GM23338 (cell line): Measurements from ENCODE around the gene LYZL4. TPM values are rescaled to one million over a fixed set of nuclear protein-coding genes. Genes with fewer than 3 reads are reported as not detected.

ENCODE experiments used
- ATAC-seq: fragments of 200-7000 bp; cut with Tn5 transposase; 3 replicates; pipeline ENCODE4 v1.9.1; 2020
- DNase-seq: peaks from one replicate; pipeline ENCODE4 v3.0.0-alpha.2; 2015; ENCODE audit warnings: low spot score
- H2AFZ ChIP-seq: fragments of 200-600 bp; sonication (generic); 2 replicates; pipeline ENCODE4 v1.8.0; 2016; ENCODE audit warnings: antibody characterized with exemption, mild to moderate bottlenecking, moderate library complexity
- H3F3A ChIP-seq: fragments of 200-600 bp; sonication (generic); replicated peaks from 2 replicates; pipeline ENCODE4 v1.8.0; 2017; ENCODE audit warnings: antibody characterized with exemption, mixed run types, low read depth
- H3K27ac ChIP-seq: fragments of 200-600 bp; sonication (generic); 2 replicates; pipeline ENCODE4 v1.6.1; 2016; ENCODE audit warnings: low read depth
- H3K27me3 ChIP-seq: fragments of 200-600 bp; sonication (generic); 2 replicates; pipeline ENCODE4 v1.8.0; 2016; ENCODE audit warnings: mild to moderate bottlenecking, mixed run types, moderate library complexity; ENCODE audit not compliant: insufficient read depth
- H3K36me3 ChIP-seq: fragments of 200-600 bp; sonication (generic); 2 replicates; pipeline ENCODE4 v1.8.0; 2016; ENCODE audit warnings: mild to moderate bottlenecking; ENCODE audit not compliant: insufficient read depth
- H3K4me1 ChIP-seq: fragments of 200-600 bp; sonication (generic); 2 replicates; pipeline ENCODE4 v1.8.0; 2016; ENCODE audit warnings: mild to moderate bottlenecking, moderate library complexity; ENCODE audit not compliant: insufficient read depth
- H3K4me2 ChIP-seq: fragments of 200-600 bp; sonication (generic); 2 replicates; pipeline ENCODE4 v1.7.1; 2017; ENCODE audit warnings: mixed run types
- H3K4me3 ChIP-seq: fragments of 200-600 bp; sonication (generic); 2 replicates; pipeline ENCODE4 v1.6.1; 2016; ENCODE audit warnings: mixed run types
- H3K79me2 ChIP-seq: fragments of 200-600 bp; sonication (generic); replicated peaks from 2 replicates; pipeline ENCODE4 v1.8.0; 2017; ENCODE audit warnings: mild to moderate bottlenecking; ENCODE audit not compliant: insufficient read depth
- H3K9me2 ChIP-seq: fragments of 200-600 bp; sonication (generic); 2 replicates; pipeline ENCODE4 v1.8.0; 2017; ENCODE audit not compliant: insufficient read depth
- H4K20me1 ChIP-seq: fragments of 200-600 bp; sonication (generic); replicated peaks from 2 replicates; pipeline ENCODE4 v1.8.0; 2017; ENCODE audit warnings: mild to moderate bottlenecking; ENCODE audit not compliant: insufficient read depth
- H3K27ac Mint-ChIP-seq: 2 replicates; pipeline ENCODE4 v1.8.0; 2020; ENCODE audit warnings: inconsistent platforms, mild to moderate bottlenecking, moderate library complexity, mixed read lengths
- H3K27me3 Mint-ChIP-seq: 3 replicates; pipeline ENCODE4 v1.8.0; 2022; ENCODE audit warnings: low read depth, mild to moderate bottlenecking, moderate library complexity, mixed read lengths, inconsistent platforms; ENCODE audit not compliant: insufficient read depth, poor library complexity
- H3K36me3 Mint-ChIP-seq: 3 replicates; pipeline ENCODE4 v1.8.0; 2021; ENCODE audit warnings: low read depth, mild to moderate bottlenecking, inconsistent platforms, moderate library complexity, mixed read lengths
- H3K4me1 Mint-ChIP-seq: 3 replicates; pipeline ENCODE4 v1.8.0; 2020; ENCODE audit warnings: mild to moderate bottlenecking, inconsistent platforms, mixed read lengths
- H3K4me3 Mint-ChIP-seq: 3 replicates; pipeline ENCODE4 v1.8.0; 2021; ENCODE audit warnings: moderate library complexity, mild to moderate bottlenecking, inconsistent platforms, mixed read lengths
- H3K9me3 Mint-ChIP-seq: 3 replicates; pipeline ENCODE4 v1.8.0; 2020; ENCODE audit warnings: moderate library complexity, mild to moderate bottlenecking, inconsistent platforms, mixed read lengths
- EZH2 ChIP-seq: fragments of 200-600 bp; sonication (generic); IDR thresholded peaks from one replicate; pipeline ENCODE4 v1.8.0; 2017; ENCODE audit warnings: antibody characterized with exemption, mild to moderate bottlenecking, low read depth; ENCODE audit not compliant: unreplicated experiment
- EZH2phosphoT487 ChIP-seq: fragments of 200-600 bp; sonication (generic); IDR thresholded peaks from one replicate; pipeline ENCODE4 v1.8.1; 2018; ENCODE audit warnings: antibody characterized with exemption; ENCODE audit not compliant: unreplicated experiment
- ZNF114 ChIP-seq: fragments of 250-450 bp; sonication (Bioruptor Pico); IDR thresholded peaks from 2 replicates; pipeline ENCODE4 v1.5.0; 2020; ENCODE audit warnings: mild to moderate bottlenecking, moderate library complexity
- polyA plus RNA-seq: library from polyadenylated mRNA; unstranded; fragments of >200 nt; fragmentation: Nextera tagmentation; extraction: Ambion mirVana; gene quantifications from 2 replicates; pipeline ENCODE4 v1.2.1, GENCODE V29; 2016
- total RNA-seq: library from RNA; depleted of rRNA; stranded (reverse); fragments of >200 nt; shearing (Covaris generic); gene quantifications from 2 replicates; pipeline ENCODE4 v1.2.3, GENCODE V29; 2014
- TF ChIP-seq, protein P1 (sequence below): IDR thresholded peaks from one replicate; pipeline ENCODE4 v1.6.1; 2018; ENCODE audit warnings: antibody characterized with exemption; ENCODE audit not compliant: unreplicated experiment

Gene LYZL4
- total and polyA plus RNA-seq, 2 experiments from 2014 or later, result not detected

DNA sequence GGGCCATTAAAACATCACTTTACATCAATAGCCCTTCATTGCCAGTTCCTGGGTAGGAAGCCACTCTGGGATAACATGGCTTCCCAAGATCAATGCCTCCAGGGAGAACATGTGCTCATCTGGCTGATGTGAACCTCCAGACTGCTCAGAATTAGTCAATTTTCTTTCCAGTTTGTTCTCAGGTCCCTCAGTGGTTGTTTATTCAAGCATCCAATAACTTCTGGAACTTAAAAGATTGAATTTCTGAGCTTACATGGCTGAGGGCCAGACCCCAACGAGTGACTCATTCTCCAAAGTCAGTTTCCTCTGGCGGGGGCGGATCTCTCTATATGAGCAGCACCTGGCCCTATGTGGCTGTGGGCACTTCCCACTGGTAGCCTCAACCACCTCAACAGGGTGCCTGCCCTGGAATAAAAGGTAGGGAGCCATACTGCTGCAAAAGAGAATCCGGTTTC is 34.0 kb downstream of the LYZL4 start (continued):
- TF ChIP-seq, protein P1, sequence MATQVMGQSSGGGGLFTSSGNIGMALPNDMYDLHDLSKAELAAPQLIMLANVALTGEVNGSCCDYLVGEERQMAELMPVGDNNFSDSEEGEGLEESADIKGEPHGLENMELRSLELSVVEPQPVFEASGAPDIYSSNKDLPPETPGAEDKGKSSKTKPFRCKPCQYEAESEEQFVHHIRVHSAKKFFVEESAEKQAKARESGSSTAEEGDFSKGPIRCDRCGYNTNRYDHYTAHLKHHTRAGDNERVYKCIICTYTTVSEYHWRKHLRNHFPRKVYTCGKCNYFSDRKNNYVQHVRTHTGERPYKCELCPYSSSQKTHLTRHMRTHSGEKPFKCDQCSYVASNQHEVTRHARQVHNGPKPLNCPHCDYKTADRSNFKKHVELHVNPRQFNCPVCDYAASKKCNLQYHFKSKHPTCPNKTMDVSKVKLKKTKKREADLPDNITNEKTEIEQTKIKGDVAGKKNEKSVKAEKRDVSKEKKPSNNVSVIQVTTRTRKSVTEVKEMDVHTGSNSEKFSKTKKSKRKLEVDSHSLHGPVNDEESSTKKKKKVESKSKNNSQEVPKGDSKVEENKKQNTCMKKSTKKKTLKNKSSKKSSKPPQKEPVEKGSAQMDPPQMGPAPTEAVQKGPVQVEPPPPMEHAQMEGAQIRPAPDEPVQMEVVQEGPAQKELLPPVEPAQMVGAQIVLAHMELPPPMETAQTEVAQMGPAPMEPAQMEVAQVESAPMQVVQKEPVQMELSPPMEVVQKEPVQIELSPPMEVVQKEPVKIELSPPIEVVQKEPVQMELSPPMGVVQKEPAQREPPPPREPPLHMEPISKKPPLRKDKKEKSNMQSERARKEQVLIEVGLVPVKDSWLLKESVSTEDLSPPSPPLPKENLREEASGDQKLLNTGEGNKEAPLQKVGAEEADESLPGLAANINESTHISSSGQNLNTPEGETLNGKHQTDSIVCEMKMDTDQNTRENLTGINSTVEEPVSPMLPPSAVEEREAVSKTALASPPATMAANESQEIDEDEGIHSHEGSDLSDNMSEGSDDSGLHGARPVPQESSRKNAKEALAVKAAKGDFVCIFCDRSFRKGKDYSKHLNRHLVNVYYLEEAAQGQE, result no peak
- no peak for TF ChIP-seq EZH2

DNA sequence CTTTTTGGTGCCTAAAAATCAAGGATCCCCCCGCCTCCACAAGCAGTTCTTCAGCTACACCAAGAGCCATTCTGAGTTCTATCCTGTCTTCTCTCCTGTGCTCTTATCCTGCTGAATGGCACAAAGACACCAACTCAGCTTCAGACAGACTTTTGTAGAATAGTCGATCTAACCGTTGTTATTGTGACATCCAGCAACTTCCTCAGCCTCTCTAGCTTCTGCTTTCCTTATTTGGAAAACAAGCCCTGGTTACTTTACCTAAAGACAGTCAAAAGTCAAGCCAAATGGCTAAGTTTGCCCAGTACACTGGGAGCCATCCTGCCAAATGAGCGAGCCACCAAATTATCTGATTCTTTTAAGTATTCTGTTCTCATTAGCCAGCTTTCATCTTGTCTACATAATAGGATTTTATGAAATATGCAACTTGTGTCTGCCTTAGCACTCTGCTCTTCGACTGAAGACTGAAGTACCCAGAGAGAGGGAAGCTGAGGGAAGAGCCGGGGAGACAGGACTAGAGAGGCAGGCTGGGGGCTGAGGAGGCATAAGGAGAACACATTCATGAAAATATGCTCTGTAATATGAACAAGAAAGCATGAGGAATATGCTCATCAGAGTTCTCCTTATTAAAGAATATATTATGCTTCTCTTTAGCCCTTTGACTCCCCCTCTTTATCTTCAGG is 35.1 kb downstream of the LYZL4 start:
- Histone ChIP-seq H3F3A (no peaks in the 10 kb centered on the region), H3K79me2 (no peaks in the 10 kb centered on the region), H2AFZ (0 out of 2 replicates have a peak overlapping the region, but pooled peaks have one; percentile 4), H3K4me2 (no peak overlapping the region), H3K4me3 (no peak overlapping the region), H4K20me1 (no peaks in the 10 kb centered on the region), H3K4me1 (no peaks in the 10 kb centered on the region), H3K9me2 (peaks cover 5% of the 10 kb centered on the region; the same call in 1 of the 2 replicates), H3K36me3 (no peaks in the 10 kb centered on the region), H3K27me3 (no peaks in the 10 kb centered on the region), H3K27ac (no peak overlapping the region)
- H3K36me3 Mint-ChIP-seq, result peaks cover 5% of the 10 kb centered on the region; the same call in 2 of the 3 replicates
- H3K4me3 Mint-ChIP-seq, result no peak overlapping the region
- H3K27me3 Mint-ChIP-seq, result no peaks in the 10 kb centered on the region
- peaks cover 6% of the 10 kb centered on the region; the same call in 1 of the 3 replicates for H3K9me3 Mint-ChIP-seq
- ATAC-seq (no peak), DNase-seq (no peak)
- TF ChIP-seq EZH2phosphoT487 (no peak), ZNF114 (CRISPR knock-in tag) (no peak)
- TF ChIP-seq, protein P1, result no peak
- H3K4me1 Mint-ChIP-seq, result peaks cover 3% of the 10 kb centered on the region
- no peak overlapping the region; the same call in 1 of the 2 replicates for H3K27ac Mint-ChIP-seq
